NCI-H510A treated with DMSO at 0.1 percent for 48 hours (cell line): ENCODE data around the gene GOT1.

Experiments used
- DNase-seq: peaks from one replicate; lab custom pipeline; 2025; lab: John Stamatoyannopoulos, UW

The GOT1 gene

DNA sequence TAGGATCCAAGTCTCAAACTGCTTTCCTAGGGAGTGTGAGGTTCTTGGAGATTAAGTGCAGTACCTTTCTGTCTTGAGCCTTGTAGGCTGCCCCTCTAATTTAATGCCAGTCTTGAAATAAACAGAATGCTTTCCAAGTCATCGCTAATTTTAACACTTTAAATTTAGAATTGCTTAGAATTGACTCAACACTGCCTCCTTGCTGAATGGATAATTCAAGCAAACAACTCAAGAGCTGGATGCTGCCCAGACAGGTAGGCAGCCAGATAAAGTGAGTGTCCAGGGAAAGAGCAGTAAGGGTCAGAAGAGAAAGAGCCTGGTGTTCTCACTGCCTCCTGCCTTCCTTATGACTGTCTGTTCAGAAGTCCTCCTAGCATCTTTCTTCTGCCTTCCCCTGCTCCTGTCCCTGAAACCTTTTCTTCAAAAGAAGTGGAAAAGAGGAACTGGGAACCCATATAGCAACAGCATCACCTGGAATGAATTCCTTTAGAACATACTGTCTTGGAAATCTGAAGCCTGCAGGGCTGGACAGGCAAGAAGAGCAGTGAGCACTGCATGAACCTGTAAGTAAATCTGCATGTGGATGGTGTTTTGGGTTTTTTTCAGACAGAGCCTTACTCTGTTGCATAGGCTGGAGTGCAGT lies 3.1 kb upstream of the GOT1 start:
- DNase-seq, result peak; percentile 9

DNA sequence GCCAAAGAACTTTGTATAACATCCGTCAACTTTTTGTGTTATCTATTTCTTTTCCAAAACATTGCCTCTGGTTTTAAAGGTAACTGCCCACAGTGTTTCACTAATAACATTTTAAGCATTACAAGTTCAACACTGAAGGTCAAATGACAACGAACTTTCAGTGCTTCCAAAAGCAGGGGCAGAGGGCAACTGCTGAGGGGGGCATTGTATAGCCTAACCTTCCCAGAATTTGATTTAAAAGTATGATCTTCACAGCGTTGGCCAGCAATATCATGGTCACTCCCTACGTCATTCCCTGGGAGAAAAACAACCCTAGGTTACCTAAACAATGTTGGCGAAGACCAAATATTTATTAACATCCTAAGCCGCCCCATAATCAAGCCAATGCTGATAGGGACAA lies 2.5 kb upstream of the GOT1 start:
- no peak for DNase-seq

DNA sequence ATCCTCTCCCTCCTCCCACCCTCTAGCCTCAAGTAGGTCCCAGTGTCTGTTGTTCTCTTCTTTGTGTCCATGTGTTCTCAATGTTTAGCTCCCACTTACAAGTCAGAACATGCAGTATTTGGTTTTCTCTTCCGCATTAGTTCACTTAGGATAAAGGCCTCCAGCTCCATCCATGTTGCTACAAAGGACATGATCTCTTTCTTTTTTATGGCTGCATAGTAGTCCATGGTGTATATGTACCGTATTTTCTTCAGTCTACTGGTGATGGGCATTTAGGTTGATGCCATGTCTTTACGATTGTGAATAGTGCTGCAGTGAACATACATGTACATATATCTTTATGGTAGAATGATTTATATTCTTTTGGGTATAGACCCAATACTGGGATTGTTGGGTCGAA lies 1.6 kb upstream of the GOT1 start:
- DNase-seq, result no peak

DNA sequence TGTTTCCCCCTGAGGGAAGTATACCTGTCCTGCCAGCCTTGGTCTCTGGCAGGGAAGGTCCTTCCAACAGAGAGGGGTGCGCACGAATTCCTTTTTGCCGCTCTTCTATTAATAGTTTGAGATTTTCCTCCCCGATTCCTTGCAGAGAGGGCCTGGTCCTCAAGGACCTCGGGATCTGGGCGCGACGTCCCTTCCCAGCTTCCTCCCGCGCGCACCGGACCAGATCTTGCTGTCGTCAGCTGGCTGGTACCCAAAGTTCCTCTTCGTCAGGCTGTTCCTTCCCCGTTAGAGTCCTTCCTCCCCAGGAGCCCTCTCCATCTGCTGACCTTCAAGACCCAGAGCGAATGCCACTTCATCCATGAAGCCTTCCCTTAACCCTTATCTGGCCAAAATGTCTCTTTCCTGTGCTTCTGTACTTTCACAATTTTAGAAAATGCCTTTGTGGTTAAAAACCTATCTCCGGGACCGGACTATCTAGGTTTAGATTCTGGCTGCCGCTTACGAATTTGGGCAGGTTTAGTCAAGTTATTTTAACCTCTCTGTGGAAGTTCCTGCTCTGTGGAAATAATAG lies 851 bp upstream of the GOT1 start:
- peak; percentile 84 for DNase-seq

DNA sequence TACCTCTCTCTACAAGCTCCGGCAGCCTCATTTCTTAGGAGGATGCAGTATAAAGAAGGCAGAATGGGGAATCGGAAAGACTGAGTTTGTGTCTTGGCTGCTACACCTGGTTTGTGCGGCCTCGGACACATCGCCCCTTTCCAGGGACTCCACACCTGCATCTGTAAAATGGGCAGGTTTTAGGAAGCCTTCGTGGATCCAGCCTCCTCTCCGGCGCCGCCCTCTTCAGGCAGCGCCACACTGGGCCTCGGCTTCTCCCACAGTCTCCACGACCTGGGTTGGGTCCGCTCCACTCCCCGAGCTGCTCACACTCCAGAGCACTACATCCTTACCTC lies 341 bp downstream of the GOT1 start:
- no peak for DNase-seq

DNA sequence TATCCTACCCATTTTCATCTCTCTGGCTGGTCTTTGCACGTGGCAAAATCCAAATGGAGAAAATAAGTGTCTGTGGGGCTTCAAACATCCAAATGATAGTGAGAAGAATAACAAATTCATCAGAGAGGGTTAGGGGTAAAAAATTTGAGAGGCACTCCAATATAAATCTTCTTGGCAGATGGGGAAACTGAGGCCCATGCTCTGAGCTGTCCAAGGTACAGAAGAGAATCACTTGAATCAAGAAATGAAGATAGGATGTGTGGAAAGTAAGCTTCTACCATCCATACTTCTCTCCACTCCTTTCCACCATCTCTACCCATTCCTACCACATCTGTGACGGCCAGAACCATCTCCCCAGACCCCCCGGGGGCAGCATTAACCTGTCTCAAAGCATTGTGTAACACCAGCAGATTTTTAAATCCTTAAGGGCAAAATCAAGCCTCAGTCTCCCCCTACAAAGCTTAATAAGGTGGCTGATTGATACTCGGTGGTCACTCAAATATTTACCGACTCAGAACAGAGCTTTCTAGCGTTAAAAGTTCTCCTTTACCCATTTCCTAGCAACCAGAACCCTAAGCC lies 818 bp downstream of the GOT1 start:
- no peak for DNase-seq

DNA sequence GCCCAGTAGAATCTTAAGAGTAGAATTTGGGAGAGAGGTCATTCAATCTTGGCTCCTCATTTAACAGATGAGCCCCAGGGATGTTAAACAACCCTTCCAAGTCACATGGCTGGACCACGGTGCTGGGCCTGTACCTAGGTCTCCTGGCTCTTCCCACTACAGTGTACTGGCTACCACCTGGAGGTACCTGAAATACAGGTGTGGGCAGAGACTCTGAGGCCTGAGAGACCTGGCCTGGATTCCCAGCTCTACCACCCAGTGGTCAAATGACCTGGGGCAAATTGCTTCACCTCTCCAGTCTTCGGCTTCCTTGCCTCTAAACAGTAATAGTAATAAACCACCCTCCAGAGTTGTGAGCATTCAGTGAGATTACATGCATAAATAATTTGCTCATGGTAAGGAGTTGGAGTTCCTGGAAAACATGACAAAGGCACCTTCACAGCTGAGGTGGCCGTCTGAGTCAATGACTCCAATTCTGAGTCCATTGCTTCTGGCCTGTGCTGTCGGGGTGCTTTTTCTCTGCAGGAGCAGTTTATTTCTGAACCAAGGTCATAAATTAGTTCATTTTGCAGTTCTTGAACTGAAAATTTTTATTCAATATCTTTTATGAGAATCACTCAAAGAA lies 2.7 kb downstream of the GOT1 start:
- DNase-seq, result no peak

DNA sequence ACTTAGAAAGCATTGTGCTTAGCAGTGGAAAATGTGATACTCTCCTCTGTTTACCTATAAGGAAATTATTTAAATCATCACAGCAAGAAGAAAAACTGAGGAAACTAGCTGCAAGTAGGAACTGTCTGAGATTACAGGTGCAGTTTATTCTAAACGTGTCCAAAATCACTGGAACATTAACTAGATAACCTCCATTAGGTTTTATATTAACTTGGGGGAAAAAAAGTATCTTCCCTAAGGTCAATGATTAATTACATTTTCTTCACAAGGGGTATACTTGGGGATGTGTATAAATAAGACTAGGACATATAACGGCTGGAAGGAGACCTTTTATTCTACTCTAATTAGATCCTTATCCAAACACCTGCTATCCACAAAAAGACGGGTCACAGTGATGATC lies 3.7 kb downstream of the GOT1 start:
- no peak for DNase-seq

DNA sequence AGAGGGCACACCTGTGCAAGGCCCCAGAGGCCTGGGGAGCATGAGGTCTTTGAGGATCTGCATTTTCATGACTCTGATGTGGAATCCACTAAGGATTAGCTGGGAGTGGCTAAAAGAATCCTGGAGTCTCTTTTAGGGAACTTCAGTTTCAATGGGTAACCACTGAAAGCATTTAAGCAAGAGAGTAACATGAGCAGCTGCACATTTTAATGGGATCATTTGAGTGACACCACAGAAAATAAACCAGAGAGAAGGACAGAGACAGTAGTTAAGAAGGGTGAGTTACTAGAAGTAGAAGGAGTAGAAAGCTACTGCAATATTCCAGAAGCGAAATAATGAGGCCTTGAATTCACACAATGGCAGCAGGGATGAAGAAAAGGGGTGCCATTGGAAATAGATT lies 5.2 kb downstream of the GOT1 start:
- no peak for DNase-seq

DNA sequence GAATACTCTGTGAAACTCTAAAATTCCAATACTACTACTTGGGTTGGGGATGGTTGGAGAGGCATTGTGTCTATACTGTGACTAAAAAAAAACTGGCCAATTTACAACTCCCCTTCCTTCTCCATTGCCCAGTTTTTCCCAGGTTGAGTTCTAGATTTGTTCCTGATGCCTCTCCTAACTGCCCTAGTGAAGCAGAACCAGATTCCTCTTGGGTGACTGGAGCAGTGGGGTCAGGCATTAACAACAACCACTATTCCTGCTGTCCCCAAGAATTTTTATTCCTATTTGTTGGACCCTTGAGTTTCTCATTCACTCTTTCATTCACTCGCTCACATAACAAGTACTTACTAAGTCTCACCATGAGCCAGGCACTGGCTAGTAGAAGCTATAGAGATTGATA lies 5.8 kb downstream of the GOT1 start:
- DNase-seq, result no peak

DNA sequence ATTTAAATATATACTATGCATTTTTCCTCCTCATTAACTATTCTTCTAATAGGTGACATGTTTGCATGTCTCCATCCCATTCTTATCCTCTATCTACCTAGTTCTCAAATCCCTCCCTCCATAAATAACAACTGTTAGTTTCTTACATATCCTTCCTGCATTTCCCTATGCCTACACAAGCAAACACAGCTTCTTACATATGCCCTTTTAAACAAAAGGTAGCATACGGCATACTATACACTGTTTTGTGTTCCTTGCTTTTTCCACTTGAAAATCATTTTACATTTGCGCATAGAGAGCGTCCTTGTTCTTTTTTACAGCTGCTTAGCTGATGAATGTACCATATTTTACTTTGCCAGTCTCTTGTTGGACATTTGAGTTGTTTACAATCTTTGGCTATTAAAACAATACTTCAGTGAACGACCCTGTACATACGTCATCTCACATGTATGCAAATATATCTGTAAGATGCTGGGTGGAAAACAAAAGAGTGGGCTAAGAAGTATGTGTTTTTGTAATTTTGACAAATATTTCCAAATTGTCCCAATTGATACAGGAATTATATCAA lies 7.8 kb downstream of the GOT1 start:
- DNase-seq, result no peak

DNA sequence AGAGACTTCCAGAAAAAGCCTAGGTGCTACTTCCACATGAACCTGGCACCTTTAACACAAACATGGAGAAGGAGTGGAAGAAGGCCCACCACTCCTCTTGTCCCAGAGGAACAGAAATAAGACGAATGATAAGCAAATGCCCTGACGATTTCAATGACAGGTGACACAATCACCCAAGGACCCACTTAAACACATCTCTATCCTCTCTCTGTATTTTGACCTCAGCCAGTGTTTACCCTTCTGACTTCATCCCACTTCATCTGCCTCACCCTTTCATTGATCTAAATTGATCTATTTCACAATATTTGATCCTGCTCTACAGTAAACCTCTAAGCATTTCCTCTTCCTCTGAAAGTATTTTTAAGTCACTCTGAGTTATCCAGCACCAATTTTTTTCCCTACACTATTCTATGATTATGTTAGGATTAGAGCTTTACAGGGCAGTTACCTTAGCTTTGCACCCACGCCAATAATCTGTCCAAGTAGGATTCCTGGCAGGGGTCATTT lies 9.1 kb downstream of the GOT1 start:
- peak; percentile 10 for DNase-seq

DNA sequence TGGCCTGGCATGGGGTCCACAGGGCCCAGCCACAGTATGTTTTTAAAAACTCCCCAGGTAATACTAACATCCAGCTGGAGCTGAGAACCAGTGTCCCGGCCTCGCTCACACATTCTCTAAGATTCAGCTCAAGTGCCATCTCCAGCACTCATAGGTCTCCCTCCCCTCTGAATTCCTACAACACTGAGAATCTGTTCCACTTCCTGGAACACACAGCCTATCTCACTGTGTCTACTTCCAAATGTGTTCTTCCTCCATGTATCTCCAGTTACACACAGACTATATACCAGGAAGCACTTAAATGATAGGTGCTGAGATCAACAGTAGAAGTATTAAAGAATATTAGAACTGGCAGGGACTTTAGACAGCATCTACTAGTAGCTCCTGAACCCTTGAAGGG lies 10.7 kb downstream of the GOT1 start:
- no peak for DNase-seq

DNA sequence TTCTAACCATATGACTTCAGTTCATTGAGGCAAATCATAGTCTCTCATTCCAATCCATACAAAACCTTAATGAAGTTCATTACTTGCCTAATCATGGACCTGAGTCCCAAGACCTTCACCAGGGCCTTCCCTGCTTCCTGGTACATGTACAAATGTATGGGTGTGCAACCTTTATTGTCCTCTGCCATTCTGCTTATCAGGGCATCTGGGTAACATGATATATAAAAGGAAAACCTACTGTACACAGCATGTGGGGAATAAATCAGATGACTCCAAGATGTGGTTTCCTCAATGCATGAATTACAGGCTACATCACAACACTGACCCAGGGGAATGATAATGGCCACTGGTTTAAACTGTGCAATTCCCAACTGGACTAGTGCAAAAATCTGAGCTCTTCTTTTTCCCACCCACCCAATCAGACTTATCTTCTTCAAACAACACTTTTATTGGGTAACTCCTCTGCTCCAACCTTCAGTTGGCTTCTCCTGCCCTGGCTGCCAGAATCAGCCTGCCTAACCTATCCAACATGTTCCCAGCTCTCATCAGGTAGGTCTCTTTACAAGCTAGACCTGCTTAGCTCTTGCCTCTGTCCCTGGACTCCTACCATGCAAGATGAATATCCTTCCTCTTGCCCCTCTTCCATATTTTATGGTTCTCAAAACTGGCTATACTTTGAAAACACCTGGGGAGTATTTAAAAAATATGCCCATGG lies 11.4 kb downstream of the GOT1 start:
- no peak for DNase-seq

DNA sequence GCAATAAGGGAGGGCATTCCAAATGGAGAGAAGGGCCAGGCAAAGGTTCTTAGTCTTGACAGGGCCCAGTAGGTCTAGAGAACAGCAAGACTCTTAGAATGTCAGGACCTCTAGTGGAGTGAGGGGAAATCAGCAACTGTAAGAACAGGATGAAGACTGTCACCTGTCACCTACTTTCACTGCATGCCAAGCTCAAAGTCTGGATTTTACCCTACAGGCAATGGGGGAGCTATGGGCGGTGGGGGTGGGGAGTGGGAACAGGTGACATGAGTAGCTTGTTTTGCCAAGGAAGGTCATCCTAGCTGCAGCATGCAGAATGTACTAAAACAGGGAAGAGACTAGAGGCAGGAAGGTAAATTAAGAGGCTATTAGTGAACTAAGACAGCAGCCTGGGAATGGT lies 18.3 kb downstream of the GOT1 start:
- no peak for DNase-seq

DNA sequence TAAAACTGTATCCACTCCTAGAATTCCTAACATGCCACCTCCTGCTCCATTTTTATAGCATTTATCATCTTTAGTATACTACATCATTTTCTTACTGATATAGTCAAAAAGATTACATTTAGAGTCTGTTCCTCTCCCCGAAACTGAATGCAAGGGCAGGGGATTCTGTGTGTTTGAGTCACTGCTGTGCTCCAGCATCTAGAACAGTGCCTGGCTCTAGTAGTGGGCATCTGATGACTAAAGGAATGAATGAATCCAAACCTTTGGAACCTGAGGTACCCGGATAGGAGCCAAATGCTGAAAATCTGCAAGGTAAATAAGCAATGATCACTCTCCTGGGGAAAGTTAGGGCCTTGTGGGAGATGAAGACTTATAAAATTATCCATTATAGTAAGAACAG lies 18.9 kb downstream of the GOT1 start:
- DNase-seq, result no peak

DNA sequence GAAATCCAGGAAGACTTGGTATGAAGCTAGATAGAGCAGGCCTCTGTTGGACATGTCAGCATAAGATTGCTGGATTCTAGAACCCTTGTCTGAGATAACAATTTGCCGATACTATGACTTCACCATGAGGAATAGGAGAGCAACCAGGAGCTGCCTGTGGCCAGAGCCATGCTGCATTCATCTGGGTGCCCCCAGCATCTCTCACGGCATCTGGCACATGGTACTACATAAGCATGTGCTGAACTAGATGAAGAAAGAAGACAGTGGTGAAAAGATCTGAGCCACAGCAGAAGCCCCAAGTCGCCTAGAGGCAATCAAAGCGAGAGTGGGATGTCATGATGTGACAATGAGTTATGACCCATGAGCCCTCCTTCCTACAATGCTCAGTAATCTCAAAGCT lies 19.5 kb downstream of the GOT1 start:
- DNase-seq, result no peak

DNA sequence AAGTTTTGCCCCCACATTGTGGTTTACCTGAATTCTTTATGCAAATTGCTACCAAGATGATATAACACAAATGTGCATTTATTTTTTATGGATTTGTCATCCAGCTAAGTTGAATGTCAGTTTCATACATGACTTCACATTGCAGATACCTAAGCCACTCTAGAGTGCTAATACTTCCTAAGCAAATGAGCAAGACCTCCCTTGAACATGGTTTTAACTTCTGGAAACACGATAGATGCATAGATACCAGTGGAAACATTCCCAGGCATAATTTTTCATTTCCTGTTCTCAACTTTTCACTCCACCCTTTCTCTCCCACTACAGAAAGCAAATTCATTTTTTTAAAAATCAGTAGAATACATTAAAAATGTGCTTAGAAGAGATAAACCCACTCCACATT lies 20.3 kb downstream of the GOT1 start:
- no peak for DNase-seq

DNA sequence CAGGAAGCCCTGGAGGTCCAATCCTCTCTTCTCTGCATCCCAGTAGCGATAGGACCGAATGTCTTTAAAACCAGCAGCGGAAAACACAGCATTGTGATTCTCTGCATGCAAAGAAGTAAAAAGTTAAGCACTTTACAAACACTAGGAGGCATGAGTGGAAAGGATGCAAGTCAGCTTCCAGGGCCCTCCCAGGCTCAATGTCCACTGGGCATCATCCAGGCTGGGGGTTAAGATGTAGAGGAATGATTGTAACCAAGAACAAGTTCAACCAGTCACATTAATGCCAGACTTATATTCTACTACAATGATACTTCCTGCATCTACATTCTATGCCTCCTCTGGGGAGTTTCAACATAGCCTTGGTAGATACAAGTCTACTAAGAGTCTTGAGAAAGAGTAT lies 24.3 kb downstream of the GOT1 start:
- DNase-seq, result no peak

DNA sequence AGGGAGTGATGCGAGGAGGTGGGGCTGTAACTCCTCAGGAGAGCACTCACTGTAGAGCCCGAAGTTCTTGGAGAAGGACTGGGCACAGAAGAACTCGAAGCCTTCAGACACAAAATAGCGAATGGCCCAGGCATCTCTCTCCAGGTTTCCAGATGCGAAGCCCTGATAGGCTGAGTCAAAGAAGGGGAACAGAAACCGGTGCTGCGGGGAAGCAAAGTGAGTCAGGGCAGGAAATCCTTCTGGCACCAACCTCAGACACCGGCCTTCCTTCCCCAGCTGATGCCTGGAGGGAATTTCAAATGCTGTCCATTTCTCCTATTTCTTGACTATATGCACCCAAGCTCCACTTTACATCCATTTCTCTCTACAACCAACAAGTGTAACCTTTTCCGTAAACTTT lies 26.8 kb downstream of the GOT1 start:
- no peak for DNase-seq

DNA sequence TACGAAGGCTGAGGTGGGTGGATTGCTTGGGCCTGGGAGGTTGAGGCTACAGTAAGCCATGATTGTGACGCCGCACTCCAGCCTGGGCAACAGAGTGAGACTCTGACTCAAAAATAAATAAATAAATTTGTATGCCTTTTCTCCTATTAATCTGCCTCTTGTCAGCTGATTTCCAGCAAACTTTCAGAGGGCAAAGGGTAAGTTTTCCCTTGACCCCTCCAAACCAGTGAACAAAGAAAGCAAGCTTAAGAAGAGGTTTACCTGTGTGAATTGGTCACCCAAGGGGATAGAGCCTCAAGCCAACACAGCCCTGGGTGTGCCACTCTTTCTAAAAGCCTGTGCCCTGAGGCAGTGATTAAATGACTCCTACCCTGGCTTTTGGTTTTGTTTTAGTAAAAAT lies 30.8 kb downstream of the GOT1 start:
- DNase-seq, result no peak

DNA sequence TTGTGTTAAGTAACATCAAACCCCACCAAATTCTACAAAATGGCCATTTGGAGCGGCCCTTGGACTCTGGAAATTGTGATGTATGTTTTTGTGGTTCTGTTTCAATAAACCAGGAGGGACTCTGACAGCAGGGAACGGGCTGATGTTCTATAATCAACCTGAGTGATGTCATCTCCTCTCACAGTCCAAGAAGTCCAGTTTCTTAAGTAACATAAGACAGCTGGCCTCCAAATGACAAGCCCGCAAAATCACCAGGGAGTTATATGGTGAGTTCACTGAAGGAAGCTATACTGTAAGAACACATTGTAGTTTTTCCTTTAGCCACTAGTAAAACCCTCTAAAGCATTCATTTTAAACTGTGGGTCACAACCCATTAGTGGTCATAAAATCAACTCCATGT lies 34.0 kb downstream of the GOT1 start:
- no peak for DNase-seq
